HEK293 (cell line): ENCODE measurements around the gene EGR2.

Experiments used
- CTCF ChIA-PET: fragments of 350-600 bp; formaldehyde crosslinking; extraction: SDS; loops from one replicate; lab custom pipeline; 2021; ENCODE audit warnings: antibody characterized with exemption; lab: Yijun Ruan, JAX
- POLR2A ChIA-PET: fragments of 300-600 bp; formaldehyde crosslinking; extraction: SDS; loops from one replicate; lab custom pipeline; 2020; ENCODE audit warnings: antibody characterized with exemption, inconsistent platforms; lab: Yijun Ruan, JAX
- H3K27ac ChIP-seq: fragments of 200-500 bp; sonication (Bioruptor generic); 2 replicates; pipeline ENCODE4 v1.5.1; 2014; ENCODE audit warnings: low read depth, low read length, control low read depth, inconsistent platforms; ENCODE audit errors: extremely low read depth
- H3K36me3 ChIP-seq, 2 experiments: fragments of 200-500 bp in 1 of 2; sonication (Bioruptor generic) in 1 of 2; 1 replicate in 1 of 2; 2 replicates in 1 of 2; pipeline ENCODE4 v1.5.1; 2014 to 2017; ENCODE audit warnings: inconsistent platforms in 2 of 2, low read length in 2 of 2; ENCODE audit not compliant: control insufficient read depth in 2 of 2, insufficient read depth in 1 of 2
- H3K4me1 ChIP-seq: fragments of 200-500 bp; sonication (Bioruptor generic); 2 replicates; pipeline ENCODE4 v1.5.1; 2014; ENCODE audit warnings: mild to moderate bottlenecking, low read length, inconsistent platforms; ENCODE audit not compliant: control insufficient read depth, insufficient read depth
- H3K4me3 ChIP-seq: 2 replicates; pipeline ENCODE4 v1.5.1; 2011; ENCODE audit warnings: low read depth, mild to moderate bottlenecking, control low read depth, low read length, moderate library complexity
- H3K9me3 ChIP-seq: fragments of 200-500 bp; sonication (Bioruptor generic); 2 replicates; pipeline ENCODE4 v1.5.1; 2014; ENCODE audit warnings: low read depth, low read length, inconsistent platforms; ENCODE audit not compliant: control insufficient read depth, insufficient read depth
- ATF2 ChIP-seq: fragments of 450-650 bp; formaldehyde crosslinking; IDR thresholded peaks from 2 replicates; pipeline ENCODE4 v1.5.1; 2016; ENCODE audit warnings: missing biosample characterization, missing genetic modification characterization, low read depth
- BCL11A ChIP-seq: fragments of 450-650 bp; formaldehyde crosslinking; IDR thresholded peaks from 2 replicates; pipeline ENCODE4 v1.5.1; 2016; ENCODE audit warnings: low read depth, missing biosample characterization, missing genetic modification characterization
- BCL11B ChIP-seq: fragments of 450-650 bp; formaldehyde crosslinking; IDR thresholded peaks from 2 replicates; pipeline ENCODE4 v1.5.1; 2016; ENCODE audit warnings: low read depth, missing biosample characterization, missing genetic modification characterization
- OVOL3 ChIP-seq: fragments of 450-650 bp; formaldehyde crosslinking; IDR thresholded peaks from 2 replicates; pipeline ENCODE4 v1.5.1; 2016; ENCODE audit warnings: missing biosample characterization, missing genetic modification characterization
- RBAK ChIP-seq: fragments of 450-650 bp; formaldehyde crosslinking; IDR thresholded peaks from 2 replicates; pipeline ENCODE4 v1.5.1; 2016; ENCODE audit warnings: missing biosample characterization, missing genetic modification characterization
- SETDB1 ChIP-seq: IDR thresholded peaks from one replicate; pipeline ENCODE4 v1.6.1; 2017; ENCODE audit warnings: mild to moderate bottlenecking, low read length, moderate library complexity, mixed read lengths; ENCODE audit not compliant: insufficient read length
- TRIM28 ChIP-seq: IDR thresholded peaks from 2 replicates; pipeline ENCODE4 v1.6.1; 2011; ENCODE audit warnings: low read length, control low read depth, borderline replicate concordance
- WT1 ChIP-seq: fragments of 450-650 bp; formaldehyde crosslinking; IDR thresholded peaks from 2 replicates; pipeline ENCODE4 v1.5.1; 2016; ENCODE audit warnings: missing biosample characterization, missing genetic modification characterization
- ZFP41 ChIP-seq: fragments of 450-650 bp; formaldehyde crosslinking; IDR thresholded peaks from 2 replicates; pipeline ENCODE4 v1.5.1; 2016; ENCODE audit warnings: missing biosample characterization, missing genetic modification characterization, borderline replicate concordance
- ZNF132 ChIP-seq: fragments of 450-650 bp; formaldehyde crosslinking; IDR thresholded peaks from 2 replicates; pipeline ENCODE4 v1.5.1; 2017; ENCODE audit warnings: missing biosample characterization, missing genetic modification characterization, borderline replicate concordance
- ZNF138 ChIP-seq: fragments of 450-650 bp; formaldehyde crosslinking; IDR thresholded peaks from 2 replicates; pipeline ENCODE4 v1.5.1; 2016; ENCODE audit warnings: missing biosample characterization, missing genetic modification characterization, borderline replicate concordance
- ZNF140 ChIP-seq: fragments of 450-650 bp; formaldehyde crosslinking; IDR thresholded peaks from 2 replicates; pipeline ENCODE4 v1.5.1; 2016; ENCODE audit warnings: missing biosample characterization, missing genetic modification characterization
- ZNF155 ChIP-seq: fragments of 450-650 bp; formaldehyde crosslinking; IDR thresholded peaks from 2 replicates; pipeline ENCODE4 v1.5.1; 2016; ENCODE audit warnings: missing biosample characterization, missing genetic modification characterization
- ZNF404 ChIP-seq: fragments of 450-650 bp; formaldehyde crosslinking; IDR thresholded peaks from 2 replicates; pipeline ENCODE4 v1.5.1; 2017; ENCODE audit warnings: missing biosample characterization, missing genetic modification characterization
- ZNF426 ChIP-seq: fragments of 450-650 bp; formaldehyde crosslinking; IDR thresholded peaks from 2 replicates; pipeline ENCODE4 v1.5.1; 2017; ENCODE audit warnings: missing biosample characterization, missing genetic modification characterization, mild to moderate bottlenecking, inconsistent platforms, moderate library complexity
- ZNF514 ChIP-seq: fragments of 450-650 bp; formaldehyde crosslinking; IDR thresholded peaks from 2 replicates; pipeline ENCODE4 v1.5.1; 2016; ENCODE audit warnings: missing biosample characterization, missing genetic modification characterization
- ZNF600 ChIP-seq: fragments of 450-650 bp; formaldehyde crosslinking; IDR thresholded peaks from 2 replicates; pipeline ENCODE4 v1.5.1; 2016; ENCODE audit warnings: missing biosample characterization, missing genetic modification characterization
- ZNF658 ChIP-seq: fragments of 450-650 bp; formaldehyde crosslinking; IDR thresholded peaks from 2 replicates; pipeline ENCODE4; 2016; ENCODE audit warnings: missing biosample characterization, missing genetic modification characterization
- ZNF707 ChIP-seq: fragments of 450-650 bp; formaldehyde crosslinking; IDR thresholded peaks from 2 replicates; pipeline ENCODE4 v1.5.1; 2016; ENCODE audit warnings: missing biosample characterization, missing genetic modification characterization
- ZNF777 ChIP-seq: fragments of 450-650 bp; formaldehyde crosslinking; IDR thresholded peaks from 2 replicates; pipeline ENCODE4 v1.5.1; 2017; ENCODE audit warnings: missing biosample characterization, missing genetic modification characterization, borderline replicate concordance
- TF ChIP-seq, protein P1 (sequence below): fragments of 450-650 bp; formaldehyde crosslinking; IDR thresholded peaks from 2 replicates; pipeline ENCODE4 v1.5.1; 2016; ENCODE audit warnings: missing biosample characterization, missing genetic modification characterization
- TF ChIP-seq, protein P2 (sequence below): fragments of 450-650 bp; formaldehyde crosslinking; IDR thresholded peaks from 2 replicates; pipeline ENCODE4 v1.5.1; 2016; ENCODE audit warnings: missing biosample characterization, missing genetic modification characterization
- TF ChIP-seq, protein P3 (sequence below): fragments of 450-650 bp; formaldehyde crosslinking; IDR thresholded peaks from 2 replicates; pipeline ENCODE4 v1.5.1; 2016; ENCODE audit warnings: missing biosample characterization, missing genetic modification characterization, low read depth
- TF ChIP-seq, protein P4 (sequence below): fragments of 450-650 bp; formaldehyde crosslinking; IDR thresholded peaks from 2 replicates; pipeline ENCODE4 v1.5.1; 2017; ENCODE audit warnings: missing biosample characterization, missing genetic modification characterization

EGR2 gene

GRCh38 chr10:62803724-62804355, 12.3 kb downstream of the EGR2 start:
- no peak for TF ChIP-seq RBAK (tag by site-specific recombination)
- TF ChIP-seq, protein P1, sequence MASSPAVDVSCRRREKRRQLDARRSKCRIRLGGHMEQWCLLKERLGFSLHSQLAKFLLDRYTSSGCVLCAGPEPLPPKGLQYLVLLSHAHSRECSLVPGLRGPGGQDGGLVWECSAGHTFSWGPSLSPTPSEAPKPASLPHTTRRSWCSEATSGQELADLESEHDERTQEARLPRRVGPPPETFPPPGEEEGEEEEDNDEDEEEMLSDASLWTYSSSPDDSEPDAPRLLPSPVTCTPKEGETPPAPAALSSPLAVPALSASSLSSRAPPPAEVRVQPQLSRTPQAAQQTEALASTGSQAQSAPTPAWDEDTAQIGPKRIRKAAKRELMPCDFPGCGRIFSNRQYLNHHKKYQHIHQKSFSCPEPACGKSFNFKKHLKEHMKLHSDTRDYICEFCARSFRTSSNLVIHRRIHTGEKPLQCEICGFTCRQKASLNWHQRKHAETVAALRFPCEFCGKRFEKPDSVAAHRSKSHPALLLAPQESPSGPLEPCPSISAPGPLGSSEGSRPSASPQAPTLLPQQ (tag by site-specific recombination): peak; percentile 64
- Histone ChIP-seq H3K4me3 (peak overlapping the region; percentile 83), H3K36me3 (peaks cover 0 to 16% of the 10 kb centered on the region in 2 experiments; a peak in 2 of 3 replicates), H3K27ac (peak overlapping the region; percentile 86), H3K9me3 (no peaks in the 10 kb centered on the region), H3K4me1 (peaks cover 5% of the 10 kb centered on the region; the same call in 1 of the 2 replicates)
- ChIA-PET POLR2A (interaction anchor here (0.6 to 5.5 kb wide), 4 partner anchors 13 to 787 kb away, joined by 3 to 50 read pairs (median 4); partner anchors contain the start of gene EGR2), CTCF (interaction anchor here (0.7 to 1.3 kb wide), 3 partner anchors 12 to 757 kb away, joined by 3 to 4 read pairs (median 3); partner anchors contain the start of gene EGR2)

DNA sequence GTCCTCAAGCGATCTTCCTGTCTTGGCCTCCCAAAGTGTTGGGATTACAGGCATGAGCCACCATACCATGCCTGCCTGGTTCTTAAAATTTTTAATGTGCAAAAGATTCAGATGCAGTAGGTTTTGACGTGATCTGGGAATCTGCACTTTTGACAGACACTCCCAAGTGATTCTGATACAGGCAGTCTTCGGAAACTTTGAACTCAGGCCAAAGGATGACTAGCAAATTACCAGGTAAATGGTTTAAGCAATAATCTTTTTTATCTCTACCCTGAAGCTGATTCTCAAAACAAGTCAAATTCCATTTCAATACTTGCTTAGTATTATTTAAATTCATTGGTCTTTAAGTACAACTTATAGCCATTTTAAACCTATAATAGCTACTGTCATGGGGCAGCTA, 14.3 kb downstream of the EGR2 start:
- CTCF ChIA-PET: interaction anchor here (1.1 kb wide), 1 partner anchor 16 kb away, joined by 3 read pairs; no protein-coding TSS in a partner anchor
- no peak for TF ChIP-seq ZNF155
- TF ChIP-seq ZNF658 (tag by site-specific recombination): no peak
- no peak for TF ChIP-seq ZNF132
- no peak for TF ChIP-seq TRIM28
- TF ChIP-seq WT1: no peak
- TF ChIP-seq, protein P2, sequence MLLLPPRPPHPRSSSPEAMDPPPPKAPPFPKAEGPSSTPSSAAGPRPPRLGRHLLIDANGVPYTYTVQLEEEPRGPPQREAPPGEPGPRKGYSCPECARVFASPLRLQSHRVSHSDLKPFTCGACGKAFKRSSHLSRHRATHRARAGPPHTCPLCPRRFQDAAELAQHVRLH (tag by site-specific recombination): no peak
- TF ChIP-seq, protein P3, sequence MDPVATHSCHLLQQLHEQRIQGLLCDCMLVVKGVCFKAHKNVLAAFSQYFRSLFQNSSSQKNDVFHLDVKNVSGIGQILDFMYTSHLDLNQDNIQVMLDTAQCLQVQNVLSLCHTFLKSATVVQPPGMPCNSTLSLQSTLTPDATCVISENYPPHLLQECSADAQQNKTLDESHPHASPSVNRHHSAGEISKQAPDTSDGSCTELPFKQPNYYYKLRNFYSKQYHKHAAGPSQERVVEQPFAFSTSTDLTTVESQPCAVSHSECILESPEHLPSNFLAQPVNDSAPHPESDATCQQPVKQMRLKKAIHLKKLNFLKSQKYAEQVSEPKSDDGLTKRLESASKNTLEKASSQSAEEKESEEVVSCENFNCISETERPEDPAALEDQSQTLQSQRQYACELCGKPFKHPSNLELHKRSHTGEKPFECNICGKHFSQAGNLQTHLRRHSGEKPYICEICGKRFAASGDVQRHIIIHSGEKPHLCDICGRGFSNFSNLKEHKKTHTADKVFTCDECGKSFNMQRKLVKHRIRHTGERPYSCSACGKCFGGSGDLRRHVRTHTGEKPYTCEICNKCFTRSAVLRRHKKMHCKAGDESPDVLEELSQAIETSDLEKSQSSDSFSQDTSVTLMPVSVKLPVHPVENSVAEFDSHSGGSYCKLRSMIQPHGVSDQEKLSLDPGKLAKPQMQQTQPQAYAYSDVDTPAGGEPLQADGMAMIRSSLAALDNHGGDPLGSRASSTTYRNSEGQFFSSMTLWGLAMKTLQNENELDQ (tag by site-specific recombination): no peak
- no peak for TF ChIP-seq ZNF777 (tag by site-specific recombination)
- TF ChIP-seq ZNF514 (tag by site-specific recombination): no peak
- TF ChIP-seq ZNF404 (tag by site-specific recombination): no peak
- no peak for TF ChIP-seq SETDB1

GRCh38 chr10:62796896-62797295, 19.3 kb downstream of the EGR2 start:
- Histone ChIP-seq H3K4me1 (no peaks in the 10 kb centered on the region), H3K4me3 (no peak overlapping the region), H3K9me3 (no peaks in the 10 kb centered on the region), H3K27ac (no peak overlapping the region), H3K36me3 (no peaks in the 10 kb centered on the region)
- CTCF ChIA-PET: no interaction called here
- POLR2A ChIA-PET: no interaction called here
- TF ChIP-seq ZNF707: no peak
- TF ChIP-seq, protein P4, sequence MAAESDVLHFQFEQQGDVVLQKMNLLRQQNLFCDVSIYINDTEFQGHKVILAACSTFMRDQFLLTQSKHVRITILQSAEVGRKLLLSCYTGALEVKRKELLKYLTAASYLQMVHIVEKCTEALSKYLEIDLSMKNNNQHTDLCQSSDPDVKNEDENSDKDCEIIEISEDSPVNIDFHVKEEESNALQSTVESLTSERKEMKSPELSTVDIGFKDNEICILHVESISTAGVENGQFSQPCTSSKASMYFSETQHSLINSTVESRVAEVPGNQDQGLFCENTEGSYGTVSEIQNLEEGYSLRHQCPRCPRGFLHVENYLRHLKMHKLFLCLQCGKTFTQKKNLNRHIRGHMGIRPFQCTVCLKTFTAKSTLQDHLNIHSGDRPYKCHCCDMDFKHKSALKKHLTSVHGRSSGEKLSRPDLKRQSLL (tag by site-specific recombination): no peak
- TF ChIP-seq ZNF600: no peak
- TF ChIP-seq ZNF777 (tag by site-specific recombination): no peak
- TF ChIP-seq ZFP41 (tag by site-specific recombination): no peak
- no peak for TF ChIP-seq ZNF140
- TF ChIP-seq BCL11B (tag by site-specific recombination): no peak
- no peak for TF ChIP-seq ZNF426 (tag by site-specific recombination)
- TF ChIP-seq ATF2 (tag by site-specific recombination): no peak
- TF ChIP-seq ZNF138: no peak
- no peak for TF ChIP-seq BCL11A (tag by site-specific recombination)
- TF ChIP-seq OVOL3 (tag by site-specific recombination): no peak

More for the DNA sequence above, 14.3 kb downstream of the EGR2 start:
- H3K4me1 ChIP-seq: no peaks in the 10 kb centered on the region
- no peaks in the 10 kb centered on the region for H3K9me3 ChIP-seq
- no peak overlapping the region for H3K4me3 ChIP-seq
- POLR2A ChIA-PET: interaction anchor here (5.5 kb wide), 1 partner anchor 15 kb away, joined by 50 read pairs; the partner anchor contains the start of gene EGR2
- H3K36me3 ChIP-seq: peaks cover 0 to 7% of the 10 kb centered on the region in 2 experiments; a peak in 1 of 3 replicates
- no peak overlapping the region for H3K27ac ChIP-seq
